HG03025 (cell line): ENCODE data around the gene TAAR2.
A peak's percentile ranks its signal among the peaks of the same experiment; 100 is the strongest.
"Not testable (repeated sequence)": the region's sequence is repeated elsewhere in the genome, so short reads cannot be mapped to it uniquely, and the experiment has no call there.

Experiments used
- ATAC-seq: cut with Tn5 transposase; IDR thresholded peaks from one replicate; pipeline ENCODE4 v1.9.1; 2021; ENCODE audit warnings: mild to moderate bottlenecking, moderate library complexity; ENCODE audit not compliant: unreplicated experiment, low FRiP score

Gene TAAR2

GRCh38 chr6:132614554-132614953 is 9.5 kb downstream of the TAAR2 start:
- ATAC-seq: no peak

- ATAC-seq: no peak
These were observed 11.5 kb downstream of the TAAR2 start for GRCh38 chr6:132612449-132613108.

GRCh38 chr6:132611616-132612015 is 12.5 kb downstream of the TAAR2 start:
- no peak for ATAC-seq

GRCh38 chr6:132607544-132608233 is 16.4 kb downstream of the TAAR2 start:
- ATAC-seq: no peak

GRCh38 chr6:132604635-132605152 is 19.4 kb downstream of the TAAR2 start:
- no peak for ATAC-seq

- ATAC-seq: not testable (repeated sequence)
These were observed 23.2 kb downstream of the TAAR2 start for GRCh38 chr6:132600900-132601299.

DNA sequence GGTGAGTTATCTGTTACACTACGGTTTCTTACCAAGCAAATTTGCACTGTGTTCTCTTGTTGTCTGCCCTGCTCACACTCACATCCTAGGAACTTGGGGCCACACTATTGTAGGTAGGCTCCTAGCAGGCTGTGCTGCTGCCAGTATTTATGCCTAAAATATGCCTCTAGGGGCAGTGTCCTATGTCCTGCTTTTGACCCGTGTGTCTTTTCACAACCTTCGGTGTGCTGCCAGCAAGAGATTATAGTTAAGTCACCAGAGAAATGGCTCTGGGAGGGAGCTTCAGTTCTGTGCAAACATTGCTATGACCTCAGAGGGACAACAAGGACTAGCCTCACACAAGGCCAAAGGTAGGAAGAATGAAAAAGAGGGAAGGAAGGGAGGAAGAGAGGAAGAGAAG is 25.6 kb downstream of the TAAR2 start:
- ATAC-seq: peak; percentile 69

DNA sequence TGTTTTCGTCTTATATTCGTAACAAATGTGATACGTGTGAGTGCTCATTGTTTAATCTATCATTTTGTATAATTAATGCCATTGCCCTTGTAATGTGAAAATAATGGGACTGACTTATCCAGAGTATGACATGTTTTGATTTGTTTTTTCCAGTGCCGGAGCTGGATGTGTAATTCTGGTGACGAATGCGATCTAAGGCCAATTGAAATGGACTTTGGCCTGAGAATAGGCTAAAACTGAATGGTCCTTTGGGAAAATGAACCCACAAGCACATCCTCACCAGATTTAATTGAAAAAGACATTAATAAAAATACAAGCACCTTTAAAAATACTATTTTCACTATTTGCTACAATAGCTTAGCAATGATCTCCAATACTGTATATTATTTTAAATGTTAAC is 27.9 kb downstream of the TAAR2 start:
- no peak for ATAC-seq

- ATAC-seq: no peak
These were observed 31.2 kb downstream of the TAAR2 start for GRCh38 chr6:132592855-132593254.

DNA sequence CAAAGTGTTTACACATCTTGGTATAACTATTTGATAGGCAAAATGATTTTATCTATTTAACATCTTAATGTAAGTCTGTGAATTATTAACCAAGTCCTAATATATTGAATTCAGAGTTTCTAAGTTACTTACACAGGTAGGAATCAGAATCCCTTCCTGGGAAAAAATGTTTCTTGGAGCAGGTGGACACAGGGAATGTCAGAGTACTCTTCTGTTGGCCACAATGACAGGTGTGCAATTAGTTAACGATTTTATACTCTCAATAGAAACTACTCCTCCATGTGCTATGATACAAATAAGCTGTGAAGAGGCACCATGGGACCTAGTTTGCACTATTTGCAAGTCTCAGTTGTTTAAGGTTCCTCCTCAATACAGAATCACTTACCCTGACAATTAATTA is 33.7 kb downstream of the TAAR2 start:
- no peak for ATAC-seq

DNA sequence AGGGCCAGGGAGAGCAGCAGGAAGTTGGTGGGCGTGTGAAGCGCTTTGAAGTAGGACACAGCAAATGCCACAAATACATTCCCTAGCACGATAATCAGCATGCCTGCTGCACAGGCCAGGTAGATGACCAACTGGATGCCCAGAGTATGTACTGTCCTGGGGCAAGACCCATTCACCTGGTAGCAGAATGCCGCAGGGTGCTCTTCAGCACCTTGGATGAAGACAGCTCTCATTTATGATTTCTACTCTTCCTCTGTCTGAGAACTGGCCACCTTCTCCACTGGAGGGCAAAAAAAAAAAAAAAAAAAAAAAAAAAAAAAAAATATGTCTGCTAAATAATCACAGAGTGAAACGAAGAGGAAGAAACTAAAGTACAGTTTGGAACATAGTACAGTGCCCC is 34.6 kb downstream of the TAAR2 start, which contains the start of gene TAAR5:
TSS of gene TAAR5 (minus strand) at position 288 of the 400 bp plus-strand sequence. CDS start at position 233, 55 bp downstream.
- ATAC-seq: no peak

- ATAC-seq: no peak
These were observed 36.7 kb downstream of the TAAR2 start for GRCh38 chr6:132587424-132587823.

- no peak for ATAC-seq
These were observed 39.4 kb downstream of the TAAR2 start for GRCh38 chr6:132584698-132585097.

- ATAC-seq: no peak
These were observed 52.3 kb downstream of the TAAR2 start for GRCh38 chr6:132571774-132572173.

DNA sequence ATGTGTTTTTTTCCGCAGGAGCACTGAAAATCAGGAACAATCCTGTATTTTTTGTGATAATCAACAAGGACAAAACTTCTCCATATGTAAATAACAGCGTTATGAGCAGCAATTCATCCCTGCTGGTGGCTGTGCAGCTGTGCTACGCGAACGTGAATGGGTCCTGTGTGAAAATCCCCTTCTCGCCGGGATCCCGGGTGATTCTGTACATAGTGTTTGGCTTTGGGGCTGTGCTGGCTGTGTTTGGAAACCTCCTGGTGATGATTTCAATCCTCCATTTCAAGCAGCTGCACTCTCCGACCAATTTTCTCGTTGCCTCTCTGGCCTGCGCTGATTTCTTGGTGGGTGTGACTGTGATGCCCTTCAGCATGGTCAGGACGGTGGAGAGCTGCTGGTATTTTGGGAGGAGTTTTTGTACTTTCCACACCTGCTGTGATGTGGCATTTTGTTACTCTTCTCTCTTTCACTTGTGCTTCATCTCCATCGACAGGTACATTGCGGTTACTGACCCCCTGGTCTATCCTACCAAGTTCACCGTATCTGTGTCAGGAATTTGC is 53.8 kb downstream of the TAAR2 start, which contains the start of gene TAAR6:
TSS of gene TAAR6 (plus strand) at position 102 of the 557 bp plus-strand sequence. CDS start at position 102, 0 bp downstream.
- no peak for ATAC-seq

DNA sequence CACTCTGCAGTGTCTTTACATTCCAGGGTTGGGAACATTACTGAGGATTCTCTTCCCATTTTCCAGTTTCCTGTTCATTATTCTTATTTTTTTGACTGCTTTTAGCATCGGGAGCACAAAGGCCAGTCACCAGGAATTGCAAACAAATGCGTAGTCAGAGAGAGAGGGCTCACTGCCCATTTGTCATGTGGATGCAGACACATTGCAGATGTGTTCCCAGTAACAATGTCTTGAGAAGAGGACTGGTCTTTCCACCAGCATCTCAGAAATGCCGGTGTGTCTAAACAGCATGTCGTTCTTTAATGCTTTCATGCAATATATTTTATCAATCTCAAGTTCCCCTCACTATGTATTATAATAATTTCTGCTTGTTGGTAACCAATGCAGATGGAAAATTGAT is 54.9 kb downstream of the TAAR2 start:
- no peak for ATAC-seq

DNA sequence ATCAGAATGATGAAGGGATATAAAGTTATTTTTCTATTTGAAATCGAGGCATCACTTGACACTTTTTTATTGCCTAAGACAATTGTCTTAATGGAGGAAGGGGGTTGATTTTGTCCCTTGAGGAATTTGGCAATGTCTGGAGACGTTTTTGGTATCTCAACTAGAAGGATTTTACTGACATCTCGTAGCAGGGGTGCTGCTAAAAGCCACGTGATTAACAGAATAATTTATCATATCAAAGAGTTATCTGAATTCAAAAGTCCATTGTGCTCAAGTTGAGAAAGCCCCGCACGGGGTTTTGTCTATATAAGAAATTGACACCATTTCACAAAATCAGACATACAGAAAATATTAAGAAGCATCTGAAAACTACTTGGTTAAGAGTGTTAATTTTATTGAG is 55.5 kb downstream of the TAAR2 start:
- no peak for ATAC-seq

- no peak for ATAC-seq
These were observed 56.5 kb downstream of the TAAR2 start for GRCh38 chr6:132567566-132567965.
